MG63 (cell line): ENCODE data around the gene CHST12. TPM values are rescaled to one million over a fixed set of nuclear protein-coding genes. Genes with fewer than 3 reads are reported as not detected.

Source experiments
- DNase-seq: peaks from one replicate; pipeline ENCODE4 v3.0.0-alpha.2; 2020
- H3K27me3 ChIP-seq: fragments of 250-450 bp; sonication (Bioruptor Pico); 2 replicates; pipeline ENCODE4 v1.5.1; 2020; ENCODE audit warnings: mild to moderate bottlenecking, moderate library complexity
- H3K36me3 ChIP-seq: fragments of 250-450 bp; sonication (Bioruptor Pico); 2 replicates; pipeline ENCODE4 v1.5.1; 2020; ENCODE audit warnings: mild to moderate bottlenecking, moderate library complexity
- H3K4me3 ChIP-seq: fragments of 250-450 bp; sonication (Bioruptor Pico); 2 replicates; pipeline ENCODE4 v1.5.1; 2020; ENCODE audit warnings: mild to moderate bottlenecking, moderate library complexity
- H3K9me3 ChIP-seq: fragments of 250-450 bp; sonication (Bioruptor Pico); 2 replicates; pipeline ENCODE4 v1.5.1; 2020; ENCODE audit warnings: mild to moderate bottlenecking, moderate library complexity
- total RNA-seq: library from RNA; depleted of rRNA; stranded (reverse); fragments of >200 nt; shearing (Covaris generic); gene quantifications from 2 replicates; pipeline ENCODE4 v1.2.3, GENCODE V29; 2014; ENCODE audit warnings: low replicate concordance; rRNA removed

The CHST12 gene
- total RNA-seq = 6.2 and 25.5 TPM in 2 replicates

DNA sequence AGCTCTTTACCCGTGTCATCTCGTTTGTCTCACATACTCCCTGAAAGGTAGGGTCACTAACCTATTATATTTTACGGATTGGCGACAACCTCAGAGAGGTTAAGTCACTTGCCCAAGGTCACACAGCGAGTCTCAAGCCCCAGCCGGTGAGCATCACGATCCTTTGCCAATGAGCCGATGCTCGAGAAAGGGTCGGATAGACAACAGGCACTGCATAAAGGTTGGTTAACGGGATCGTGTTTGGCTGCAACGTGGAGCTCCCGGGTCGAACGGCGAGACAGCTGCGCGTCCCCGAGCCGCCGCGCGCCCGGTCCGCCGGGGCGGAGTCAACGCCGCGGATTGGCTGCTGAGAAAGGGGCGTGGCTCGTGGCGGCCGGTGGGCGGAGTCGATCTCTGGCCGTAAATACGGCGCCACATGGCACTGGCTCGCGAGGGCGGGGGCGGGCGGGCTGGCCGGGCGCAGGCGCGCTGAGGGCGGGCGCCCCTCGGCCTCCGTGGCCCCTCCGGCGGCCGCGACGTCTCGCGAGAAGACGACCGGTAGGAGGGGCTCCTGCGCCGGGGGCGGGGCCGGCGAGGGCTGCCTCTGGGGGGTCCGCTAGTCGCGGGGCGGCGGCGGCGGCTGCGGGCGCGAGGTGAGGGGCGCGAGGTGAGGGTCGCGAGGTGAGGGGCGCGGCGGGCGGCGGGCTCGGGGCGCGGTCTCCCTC is at the start of gene CHST12:
CHST12 (plus strand) TSS at position 598 of the 704 bp plus-strand sequence. CDS start 29,029 bp downstream, outside the sequence.
- Histone ChIP-seq H3K4me3 (peak within 1 kb of the TSS; percentile 78), H3K9me3 (no peaks in the 10 kb centered on the region), H3K36me3 (no peaks in the 10 kb centered on the region), H3K27me3 (no peaks in the 10 kb centered on the region)
- DNase-seq = peak; percentile 87

DNA sequence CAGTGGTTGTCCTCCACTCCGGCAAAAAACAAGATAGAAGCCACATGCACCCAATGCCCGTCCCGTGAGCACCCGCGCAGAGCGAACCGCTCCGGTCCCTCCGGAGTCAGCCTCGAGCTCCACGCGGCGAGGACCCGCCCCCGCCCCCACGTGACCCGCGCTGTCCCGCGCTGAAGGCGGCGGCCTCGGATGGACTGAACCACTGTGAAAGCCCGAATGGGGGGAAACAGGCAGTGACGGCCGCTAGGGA is 49.5 kb upstream of the CHST12 start:
- H3K36me3 ChIP-seq = peaks cover 47% of the 10 kb centered on the region
- peak; percentile 88 for DNase-seq
- H3K9me3 ChIP-seq = no peaks in the 10 kb centered on the region
- no peaks in the 10 kb centered on the region for H3K27me3 ChIP-seq
- peak overlapping the region; percentile 93 for H3K4me3 ChIP-seq

DNA sequence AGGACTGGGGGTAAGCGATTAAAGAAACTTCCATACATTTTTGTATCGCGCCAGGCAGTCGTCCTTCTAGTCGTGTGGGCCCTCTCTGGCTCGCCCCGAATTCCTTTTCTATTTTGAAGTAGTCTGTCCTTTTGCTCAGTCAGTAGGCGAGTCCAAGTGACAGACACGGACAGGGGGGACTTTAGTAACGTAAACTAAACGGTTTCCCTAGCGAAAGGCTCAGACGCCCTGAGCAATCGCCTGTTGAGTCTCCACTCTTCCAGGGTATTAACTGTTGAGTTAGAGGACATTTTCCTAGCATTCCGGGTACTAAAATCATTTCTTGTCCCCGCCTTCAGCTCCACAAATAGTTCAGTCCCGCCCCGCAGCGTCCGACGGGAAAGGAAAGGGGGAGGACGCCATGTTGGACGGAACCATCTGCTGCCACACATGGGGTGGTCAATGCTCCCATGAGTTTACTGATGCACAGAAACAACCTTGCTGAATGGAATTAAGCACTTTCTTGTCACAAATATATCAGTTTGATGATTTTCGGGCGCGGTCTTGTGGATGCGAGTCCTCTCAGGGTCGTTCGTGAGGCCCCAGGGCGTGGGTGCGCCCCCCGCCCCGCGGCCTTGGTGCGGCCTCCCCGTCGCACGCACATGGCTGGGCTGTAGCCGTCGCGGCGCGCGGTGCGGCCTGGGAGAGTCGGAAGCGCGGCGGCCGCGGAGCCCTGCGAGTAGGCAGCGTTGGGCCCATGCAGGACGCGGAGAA is 49.0 kb upstream of the CHST12 start, which contains the start of gene EIF3B:
EIF3B (plus strand) TSS at position 642 of the 753 bp plus-strand sequence; CDS start at position 737, 95 bp downstream.
- no peaks in the 10 kb centered on the region for H3K27me3 ChIP-seq
- peaks cover 52% of the 10 kb centered on the region for H3K36me3 ChIP-seq
- peak; percentile 84 for DNase-seq
- H3K4me3 ChIP-seq = peak within 1 kb of the TSS; percentile 93
- no peaks in the 10 kb centered on the region for H3K9me3 ChIP-seq

DNA sequence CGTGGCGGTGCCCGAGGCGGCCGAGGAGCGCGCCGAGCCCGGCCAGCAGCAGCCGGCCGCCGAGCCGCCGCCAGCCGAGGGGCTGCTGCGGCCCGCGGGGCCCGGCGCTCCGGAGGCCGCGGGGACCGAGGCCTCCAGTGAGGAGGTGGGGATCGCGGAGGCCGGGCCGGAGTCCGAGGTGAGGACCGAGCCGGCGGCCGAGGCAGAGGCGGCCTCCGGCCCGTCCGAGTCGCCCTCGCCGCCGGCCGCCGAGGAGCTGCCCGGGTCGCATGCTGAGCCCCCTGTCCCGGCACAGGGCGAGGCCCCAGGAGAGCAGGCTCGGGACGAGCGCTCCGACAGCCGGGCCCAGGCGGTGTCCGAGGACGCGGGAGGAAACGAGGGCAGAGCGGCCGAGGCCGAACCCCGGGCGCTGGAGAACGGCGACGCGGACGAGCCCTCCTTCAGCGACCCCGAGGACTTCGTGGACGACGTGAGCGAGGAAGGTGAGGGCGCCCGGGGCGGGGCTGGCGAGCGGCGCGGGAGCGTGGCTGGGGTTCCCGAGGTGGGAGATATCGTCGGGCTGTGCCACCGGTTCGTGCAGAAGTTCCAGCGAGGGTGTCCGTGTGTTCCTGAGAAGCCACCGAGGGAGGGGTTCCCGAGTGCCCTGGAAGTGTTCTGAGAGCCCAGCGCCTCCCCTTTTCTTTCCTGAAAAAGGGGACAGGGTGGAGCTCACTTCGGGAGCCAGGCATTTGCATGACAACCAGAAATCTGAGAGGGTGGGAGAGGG is 48.3 kb upstream of the CHST12 start:
- no peaks in the 10 kb centered on the region for H3K9me3 ChIP-seq
- peaks cover 60% of the 10 kb centered on the region for H3K36me3 ChIP-seq
- peak overlapping the region; percentile 93 for H3K4me3 ChIP-seq
- no peaks in the 10 kb centered on the region for H3K27me3 ChIP-seq
- peak; percentile 10 for DNase-seq

DNA sequence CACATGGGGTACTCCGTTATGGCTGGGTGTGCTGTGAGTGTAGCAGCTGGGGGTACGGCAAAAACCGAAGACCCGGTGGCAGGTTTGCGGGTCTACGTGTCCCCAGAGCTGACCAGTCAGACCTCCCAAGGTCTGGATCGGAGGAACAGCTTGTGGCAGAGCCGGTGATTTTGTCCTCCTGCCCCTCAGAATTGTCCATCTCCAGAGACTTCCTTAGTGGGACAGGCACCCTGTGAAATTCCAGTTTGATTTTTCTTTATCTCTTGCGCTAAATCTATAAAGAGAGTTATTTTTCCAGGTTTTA is 47.8 kb upstream of the CHST12 start:
- DNase-seq = no peak
- Histone ChIP-seq H3K9me3 (no peaks in the 10 kb centered on the region), H3K4me3 (peak overlapping the region; percentile 93), H3K36me3 (peaks cover 65% of the 10 kb centered on the region), H3K27me3 (no peaks in the 10 kb centered on the region)

DNA sequence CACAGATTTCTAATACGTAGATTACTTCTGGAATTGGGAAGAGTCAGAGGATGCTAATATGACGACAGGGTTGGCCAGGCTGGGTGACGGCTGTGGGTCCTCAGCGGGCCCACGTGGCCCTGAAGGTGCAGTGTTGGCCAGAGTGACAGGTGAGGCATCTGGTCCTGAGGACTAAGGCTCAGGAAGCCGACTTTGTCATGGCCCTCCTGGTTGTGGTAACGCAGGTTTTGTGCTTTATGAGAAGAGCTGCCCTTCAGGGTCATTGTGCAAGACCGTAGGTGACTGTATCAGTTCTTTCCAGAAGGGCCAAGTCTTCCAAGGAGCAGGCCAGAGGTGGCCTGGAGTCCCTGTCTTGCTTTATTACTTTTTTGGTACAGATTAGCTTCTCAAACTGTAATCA is 46.2 kb upstream of the CHST12 start:
- H3K9me3 ChIP-seq = no peaks in the 10 kb centered on the region
- H3K36me3 ChIP-seq = peaks cover 77% of the 10 kb centered on the region
- no peaks in the 10 kb centered on the region for H3K27me3 ChIP-seq
- peak overlapping the region; percentile 93 for H3K4me3 ChIP-seq
- DNase-seq = no peak

DNA sequence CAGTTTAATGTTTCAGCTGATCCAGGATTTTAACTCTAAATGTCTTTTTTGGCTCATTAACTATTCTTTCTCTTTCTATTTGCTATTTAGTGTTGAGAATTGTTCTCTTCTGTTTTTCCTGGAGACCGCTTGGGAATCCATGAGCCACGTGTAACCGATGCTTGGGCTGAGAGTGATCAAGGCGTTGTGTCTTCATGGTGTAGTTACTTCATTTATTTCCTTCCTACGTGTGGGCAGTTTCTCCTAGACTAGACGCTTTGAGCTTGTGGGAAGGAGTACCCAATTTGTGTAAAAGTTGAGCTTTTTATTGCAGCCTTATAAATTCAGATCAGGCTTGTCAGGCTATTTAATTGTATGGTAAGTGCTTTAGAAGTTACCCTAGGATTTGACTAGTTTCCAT is 45.8 kb upstream of the CHST12 start:
- peaks cover 77% of the 10 kb centered on the region for H3K36me3 ChIP-seq
- H3K27me3 ChIP-seq = no peaks in the 10 kb centered on the region
- no peak for DNase-seq
- peak overlapping the region; percentile 93; the same call in 1 of the 2 replicates for H3K4me3 ChIP-seq
- H3K9me3 ChIP-seq = no peaks in the 10 kb centered on the region

DNA sequence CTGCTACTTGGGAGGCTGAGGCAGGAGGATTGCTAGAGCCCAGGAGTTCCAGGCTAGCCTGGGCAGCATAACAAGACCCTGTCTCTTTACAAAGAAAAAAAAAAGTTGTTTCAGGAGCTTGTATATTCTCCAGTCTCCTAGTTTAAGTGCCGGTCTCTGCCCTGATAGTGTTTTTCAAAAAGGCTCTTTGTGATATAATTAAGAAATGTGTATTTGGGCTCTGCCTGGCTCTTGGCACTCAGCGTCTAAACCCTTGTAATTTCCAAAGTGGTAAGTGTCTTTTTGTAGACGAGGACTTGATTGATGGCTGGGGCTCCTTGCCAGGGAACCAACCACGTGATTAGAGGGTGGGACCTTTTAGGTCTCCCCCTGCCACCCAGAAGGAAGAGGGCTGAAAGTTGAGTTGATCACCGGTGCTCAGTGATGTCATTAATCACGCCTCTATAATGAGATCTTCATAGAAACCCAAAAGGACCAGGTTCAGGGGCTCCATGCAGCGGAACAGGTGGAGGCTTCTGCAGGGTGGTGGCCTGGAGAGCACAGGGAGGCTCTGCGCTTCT is 44.4 kb upstream of the CHST12 start:
- Histone ChIP-seq H3K36me3 (peaks cover 87% of the 10 kb centered on the region), H3K9me3 (no peaks in the 10 kb centered on the region), H3K4me3 (no peak overlapping the region), H3K27me3 (no peaks in the 10 kb centered on the region)
- no peak for DNase-seq

DNA sequence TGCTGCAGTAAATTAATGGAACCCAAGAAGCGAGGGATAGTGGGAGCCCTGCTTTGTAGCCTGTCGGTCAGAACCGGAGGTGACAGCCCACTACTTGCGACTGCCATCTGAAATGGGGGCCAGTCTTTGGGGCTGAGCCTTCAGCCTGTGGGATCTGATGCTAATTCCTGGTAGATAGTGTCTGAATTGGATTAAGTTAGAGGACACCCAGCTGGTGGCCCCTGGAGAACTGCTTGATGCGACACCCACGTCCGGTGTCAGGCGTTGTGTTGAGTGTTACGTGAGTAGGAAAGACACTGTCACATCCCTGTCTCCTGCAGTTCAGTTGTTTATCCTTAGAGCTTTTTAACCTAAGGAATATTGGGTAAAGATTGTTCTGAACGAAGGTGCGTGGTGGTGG is 43.8 kb upstream of the CHST12 start:
- H3K4me3 ChIP-seq = no peak overlapping the region
- no peak for DNase-seq
- H3K27me3 ChIP-seq = no peaks in the 10 kb centered on the region
- H3K36me3 ChIP-seq = peaks cover 93% of the 10 kb centered on the region
- H3K9me3 ChIP-seq = no peaks in the 10 kb centered on the region

DNA sequence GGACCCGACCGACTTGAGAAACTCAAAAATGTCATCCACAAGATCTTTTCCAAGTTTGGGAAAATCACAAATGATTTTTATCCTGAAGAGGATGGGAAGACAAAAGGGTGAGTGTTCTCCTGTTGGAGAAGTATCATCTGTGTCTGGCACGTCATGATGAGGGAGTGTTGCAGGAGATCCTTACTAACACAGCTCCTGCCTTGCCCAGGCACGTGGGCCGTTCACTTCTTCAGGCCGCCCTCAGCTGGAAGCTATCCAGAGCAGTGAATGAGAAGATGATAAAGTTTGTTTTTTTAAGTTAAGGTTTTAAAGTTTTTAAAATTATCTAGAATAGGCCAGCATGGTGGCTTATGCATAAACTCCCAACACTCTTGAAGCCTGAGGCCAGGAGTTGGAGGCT is 42.6 kb upstream of the CHST12 start:
- Histone ChIP-seq H3K4me3 (no peak overlapping the region), H3K27me3 (no peaks in the 10 kb centered on the region), H3K36me3 (peaks cover 94% of the 10 kb centered on the region), H3K9me3 (no peaks in the 10 kb centered on the region)
- DNase-seq = no peak

DNA sequence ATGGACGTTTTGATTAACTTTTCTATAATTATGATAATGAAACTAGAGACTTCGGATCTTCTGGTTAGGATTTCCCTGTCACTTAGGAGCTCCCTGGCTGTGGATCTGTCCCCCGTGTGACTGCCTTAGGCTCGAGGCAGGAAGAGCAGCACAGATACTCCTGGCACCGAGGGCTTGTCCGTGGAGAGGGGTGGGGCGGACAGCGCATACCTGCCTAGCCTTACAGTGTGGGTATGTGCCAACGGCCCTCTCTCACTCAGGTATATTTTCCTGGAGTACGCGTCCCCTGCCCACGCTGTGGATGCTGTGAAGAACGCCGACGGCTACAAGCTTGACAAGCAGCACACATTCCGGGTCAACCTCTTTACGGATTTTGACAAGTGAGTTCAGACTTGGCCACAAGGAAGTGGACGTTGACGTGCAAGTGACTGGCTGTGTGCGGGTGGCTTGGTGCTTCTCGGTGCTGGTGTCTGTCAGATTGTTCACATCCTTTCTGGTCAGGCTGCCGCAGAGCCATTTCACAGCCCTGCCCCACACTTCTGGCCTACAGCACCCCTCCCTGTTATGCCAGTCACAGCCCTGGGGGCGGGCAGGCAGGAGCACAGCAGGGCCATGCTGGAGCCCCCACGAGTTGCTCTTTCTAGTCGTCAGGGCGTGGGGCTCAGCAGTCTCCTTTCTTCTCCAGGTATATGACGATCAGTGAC is 40.9 kb upstream of the CHST12 start:
- Histone ChIP-seq H3K27me3 (no peaks in the 10 kb centered on the region), H3K9me3 (no peaks in the 10 kb centered on the region), H3K4me3 (no peak overlapping the region), H3K36me3 (peaks cover 93% of the 10 kb centered on the region)
- no peak for DNase-seq

DNA sequence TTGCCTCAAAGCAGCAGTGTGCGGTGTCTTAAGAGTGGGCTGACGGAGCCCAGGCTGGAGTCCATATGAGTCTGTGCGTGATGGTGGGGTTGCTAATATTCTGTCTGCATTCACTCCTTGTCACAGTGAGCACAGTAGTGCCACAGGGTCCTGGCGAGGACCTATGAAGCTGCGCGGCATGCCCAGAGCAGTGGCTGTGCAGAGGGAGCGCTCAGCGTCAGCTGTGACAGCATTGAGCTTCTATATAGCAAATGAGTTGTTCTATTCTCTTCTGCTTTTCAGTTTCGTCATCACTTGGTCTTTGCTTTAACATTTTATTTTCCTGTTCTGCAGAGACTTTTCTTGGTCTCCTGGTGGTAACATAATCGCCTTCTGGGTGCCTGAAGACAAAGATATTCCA is 34.3 kb upstream of the CHST12 start:
- H3K9me3 ChIP-seq = no peaks in the 10 kb centered on the region
- no peak for DNase-seq
- no peak overlapping the region for H3K4me3 ChIP-seq
- no peaks in the 10 kb centered on the region for H3K27me3 ChIP-seq
- H3K36me3 ChIP-seq = peaks cover 90% of the 10 kb centered on the region

DNA sequence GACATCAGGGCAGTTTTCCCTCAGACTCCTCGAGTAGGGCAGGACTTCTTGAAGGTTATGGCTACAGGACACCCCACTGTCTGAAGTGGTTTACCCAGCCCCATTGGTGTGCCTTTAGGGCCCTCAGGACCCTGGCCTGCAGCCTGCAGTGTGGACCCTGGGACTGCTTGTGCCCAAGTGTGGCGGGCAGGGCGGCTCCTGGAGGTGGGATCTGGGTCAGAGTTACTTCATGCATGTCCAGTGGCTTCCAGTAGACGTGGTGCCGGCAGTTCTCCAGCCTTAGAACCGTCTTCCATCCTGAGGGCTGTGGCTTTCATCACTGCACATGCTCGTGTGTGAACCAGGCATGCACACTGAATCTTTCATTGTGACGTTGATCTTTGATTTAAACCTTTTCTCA is 32.1 kb upstream of the CHST12 start:
- Histone ChIP-seq H3K36me3 (peaks cover 93% of the 10 kb centered on the region), H3K27me3 (no peaks in the 10 kb centered on the region), H3K9me3 (no peaks in the 10 kb centered on the region), H3K4me3 (no peak overlapping the region)
- no peak for DNase-seq

DNA sequence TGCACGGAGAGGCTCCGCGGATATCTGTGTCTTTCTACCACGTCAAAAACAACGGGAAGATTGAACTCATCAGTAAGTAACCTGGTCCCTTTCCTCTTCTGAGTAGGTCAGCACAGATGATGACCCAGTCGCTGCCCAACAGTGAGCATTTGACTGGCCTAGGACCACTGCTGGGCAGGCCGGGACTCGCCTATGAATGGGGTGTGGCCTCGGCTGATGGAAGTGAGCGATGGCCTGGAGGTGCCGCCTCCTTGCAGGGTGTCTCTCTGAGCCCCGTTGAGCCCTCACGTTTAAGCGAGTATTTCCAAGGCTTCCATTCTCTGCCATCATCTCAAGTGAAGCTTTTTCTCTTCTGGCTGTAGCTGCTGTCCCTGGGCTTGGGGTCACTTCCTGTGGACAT is 30.7 kb upstream of the CHST12 start:
- no peaks in the 10 kb centered on the region for H3K9me3 ChIP-seq
- no peaks in the 10 kb centered on the region for H3K27me3 ChIP-seq
- no peak overlapping the region for H3K4me3 ChIP-seq
- peaks cover 93% of the 10 kb centered on the region for H3K36me3 ChIP-seq
- DNase-seq = no peak

DNA sequence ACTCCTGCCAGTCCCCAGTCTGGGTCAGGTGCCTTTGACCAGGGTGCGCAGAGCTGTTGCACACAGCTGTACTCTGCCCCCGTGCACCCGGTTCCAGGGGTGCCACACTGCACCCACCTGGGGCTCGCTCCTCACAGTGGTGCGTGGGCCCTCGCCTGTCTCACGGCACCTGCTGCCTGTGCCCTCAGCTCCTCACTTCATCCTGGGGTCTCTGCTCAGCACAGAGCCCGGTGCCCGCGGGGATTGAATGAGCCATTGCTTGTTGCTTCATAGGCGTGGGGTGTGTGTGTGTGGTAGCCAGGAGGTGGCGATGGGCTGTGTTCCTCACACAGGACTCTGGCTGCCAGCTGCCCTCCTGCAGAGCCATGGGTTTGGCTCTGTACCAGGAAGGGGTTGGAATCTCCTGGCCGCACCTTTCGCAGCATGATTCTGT is 30.3 kb upstream of the CHST12 start:
- peaks cover 89% of the 10 kb centered on the region for H3K36me3 ChIP-seq
- H3K9me3 ChIP-seq = no peaks in the 10 kb centered on the region
- no peak for DNase-seq
- H3K4me3 ChIP-seq = no peak overlapping the region
- H3K27me3 ChIP-seq = no peaks in the 10 kb centered on the region

DNA sequence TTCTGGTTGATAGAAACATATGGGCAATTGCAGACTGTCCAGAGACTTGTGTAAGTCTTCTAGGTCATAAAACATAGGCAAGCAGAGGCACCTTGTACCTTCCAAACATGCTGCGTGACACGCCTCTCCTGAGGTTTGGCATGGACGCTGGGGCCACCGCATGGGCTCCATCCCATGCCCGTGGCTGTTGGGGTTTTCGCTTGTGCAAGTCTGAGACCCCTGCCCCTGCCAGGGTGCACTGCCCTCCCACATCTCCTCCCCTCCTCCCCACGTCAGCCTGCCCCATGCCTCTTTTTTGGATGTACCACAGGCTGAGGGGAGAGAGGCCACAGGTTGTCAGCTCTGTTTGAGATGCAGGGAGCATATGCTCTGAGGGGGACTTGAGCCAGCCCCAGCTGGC is 29.8 kb upstream of the CHST12 start:
- H3K27me3 ChIP-seq = no peaks in the 10 kb centered on the region
- H3K4me3 ChIP-seq = no peak overlapping the region
- no peaks in the 10 kb centered on the region for H3K9me3 ChIP-seq
- peaks cover 85% of the 10 kb centered on the region for H3K36me3 ChIP-seq
- DNase-seq = no peak

DNA sequence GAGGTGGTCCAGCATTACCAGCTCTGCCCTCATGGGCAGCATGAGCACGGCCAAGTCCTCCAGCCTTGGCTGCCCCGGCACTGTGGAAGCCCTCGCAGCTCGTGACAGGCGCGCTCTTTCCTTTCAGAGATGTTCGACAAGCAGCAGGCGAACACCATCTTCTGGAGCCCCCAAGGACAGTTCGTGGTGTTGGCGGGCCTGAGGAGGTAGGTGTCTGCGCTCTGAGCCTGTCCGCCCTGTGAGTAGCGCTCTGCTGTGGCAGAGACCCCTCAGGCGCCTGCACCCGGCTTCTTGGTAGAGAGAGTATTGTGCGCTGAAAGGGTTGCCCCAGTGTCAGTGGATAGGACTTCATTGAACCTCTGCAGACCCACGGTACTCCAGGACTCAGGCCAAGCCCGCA is 29.0 kb upstream of the CHST12 start:
- Histone ChIP-seq H3K9me3 (no peaks in the 10 kb centered on the region), H3K36me3 (peaks cover 83% of the 10 kb centered on the region), H3K4me3 (no peak overlapping the region), H3K27me3 (no peaks in the 10 kb centered on the region)
- no peak for DNase-seq
